Right lobe of liver (tissue), 6 donors: ENCODE data around the gene RAB11FIP3. TPM values are rescaled to one million over a fixed set of nuclear protein-coding genes. Genes with fewer than 3 reads are reported as not detected.
A peak's percentile ranks its signal among the peaks of the same experiment; 100 is the strongest.

Experiments
- ATAC-seq, 4 donors: fragments of 200-7000 bp; cut with Tn5 transposase; one replicate each; pipeline ENCODE4 v1.9.1; 2020; ENCODE audit warnings: mild to moderate bottlenecking in 4 of 4, moderate library complexity in 4 of 4
- DNase-seq, 3 donors: peaks; one replicate each; pipeline ENCODE4 v3.0.0-alpha.2; 2020
- H3K27ac ChIP-seq, 3 donors: fragments of 200-600 bp; one replicate each; pipeline ENCODE4 v1.8.0; 2022
- H3K27me3 ChIP-seq, 2 donors: fragments of 200-600 bp; one replicate each; pipeline ENCODE4 v1.8.0; 2022
- H3K36me3 ChIP-seq, 4 donors: fragments of 200-600 bp; sonication (generic) in 1 of 4; one replicate each; pipeline versions ENCODE4 v1.5.1 to v1.8.0; 2017 to 2022; ENCODE audit warnings: control low read depth in 1 of 4
- H3K4me1 ChIP-seq, 4 donors: fragments of 200-600 bp; sonication (generic) in 1 of 4; one replicate each; pipeline versions ENCODE4 v1.5.1 to v1.8.0; 2017 to 2022; ENCODE audit warnings: control low read depth in 1 of 4
- H3K4me3 ChIP-seq, 3 donors: fragments of 200-600 bp; one replicate each; pipeline ENCODE4 v1.8.0; 2022
- H3K9me3 ChIP-seq, 4 donors: fragments of 200-600 bp; sonication (generic) in 1 of 4; one replicate each; pipeline versions ENCODE4 v1.5.1 to v1.8.0; 2017 to 2022; ENCODE audit warnings: control low read depth in 1 of 4
- CTCF ChIP-seq, 4 donors: fragments of 200-600 bp in 3 of 4; fragments of 450-650 bp in 1 of 4; IDR thresholded peaks; one replicate each; pipeline versions ENCODE4 v1.5.1 to v1.8.0; 2016 to 2022; ENCODE audit warnings: antibody characterized with exemption in 4 of 4, mild to moderate bottlenecking in 2 of 4
- POLR2A ChIP-seq: fragments of 450-650 bp; IDR thresholded peaks from one replicate; pipeline ENCODE4 v1.6.1; 2017; ENCODE audit warnings: antibody characterized with exemption, mild to moderate bottlenecking
- WGBS: methylation state at CpG from one replicate; pipeline ENCODE4 v1.1.6; 2018; ENCODE audit warnings: low coverage, low lambda C conversion rate; ENCODE audit not compliant: insufficient coverage; ENCODE audit errors: missing lambda C conversion rate; 5-methylcytosine and 5-hydroxymethylcytosine counted together
- intact Hi-C, 2 donors: fragments of 100-400 bp; cut with DNase I; formaldehyde crosslinking; loops; one replicate each; pipeline versions ENCODE4 v1.11.2 to v1.14.1; 2022
- total RNA-seq, 6 experiments: library from RNA; depleted of rRNA in 2 of 6; stranded (reverse); fragments of >200 nt in 2 of 6; fragmentation: NEBNext Ultra II Directional in 3 of 6; extraction: Animal tissue kit (Norgen Biotek cat#: 25700) in 3 of 6; gene quantifications; one replicate each; pipeline versions ENCODE4 v1.1.0 to v1.2.4, GENCODE V29; 2016 to 2023
- donor health status: DM: no; HTN: yes; CAD: no.
- donor health status: DM: no; HTN: no; CAD: no.
- donor health status: DM: no; HTN: no; CAD: no.
- donor health status: DM: no; HTN: yes; CAD: no.
- donor health status: DM: no; HTN: yes; CAD: no.

The RAB11FIP3 gene
- total RNA-seq, 6 experiments from 2014 or later = 19.5 to 38.3 (median 25.5) TPM

DNA sequence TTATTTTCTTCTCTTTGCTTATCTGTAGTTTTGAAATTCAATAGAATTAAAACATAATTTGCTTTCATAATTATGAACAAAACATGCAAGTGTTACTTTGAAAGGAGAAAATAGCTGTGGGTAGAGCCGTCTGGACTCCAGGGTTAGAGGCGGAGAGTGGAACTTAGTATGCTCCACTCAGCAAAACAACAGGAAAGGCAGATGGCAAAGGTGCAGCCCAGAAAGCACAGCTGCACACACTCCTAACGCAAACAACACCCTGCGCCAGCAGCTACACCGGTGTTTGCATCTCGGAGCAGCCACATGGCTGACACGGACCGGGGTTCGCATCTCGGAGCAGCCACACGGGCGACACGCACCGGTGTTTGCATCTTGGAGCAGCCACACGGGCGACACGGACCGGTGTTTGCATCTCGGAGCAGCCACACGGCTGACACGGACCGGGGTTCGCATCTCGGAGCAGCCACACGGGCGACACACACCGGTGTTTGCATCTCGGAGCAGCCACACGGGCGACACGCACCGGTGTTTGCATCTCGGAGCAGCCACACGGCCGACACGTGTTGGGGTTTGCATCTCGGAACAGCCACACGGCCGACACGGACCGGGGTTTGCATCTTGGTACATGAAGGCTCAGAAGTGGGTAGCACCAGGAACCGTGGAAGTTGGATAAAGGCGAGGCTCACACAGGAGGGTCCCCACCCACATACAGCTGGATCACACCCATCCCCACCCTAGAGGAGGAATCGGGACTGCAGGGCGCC lies 89.9 kb downstream of the RAB11FIP3 start:
- no peak for DNase-seq
- H3K36me3 ChIP-seq = peaks cover 3 to 54% (median 4%) of the 10 kb centered on the region in 4 donors
- H3K4me3 ChIP-seq = no peak overlapping the region
- TF ChIP-seq CTCF (IDR thresholded peaks at IDR 0.05) (no peak), POLR2A (no peak)
- H3K27ac ChIP-seq = no peak overlapping the region
- H3K27me3 ChIP-seq = no peaks in the 10 kb centered on the region
- intact Hi-C loops = no loop called here
- H3K4me1 ChIP-seq = no peaks in the 10 kb centered on the region
- peak in 1 of 4 donors; percentile 36 for ATAC-seq
- 89% methylated on average over 28 of the region's 45 CpGs for WGBS
- H3K9me3 ChIP-seq = no peaks in the 10 kb centered on the region

GRCh38 chr16:515939-516226 lies 90.4 kb downstream of the RAB11FIP3 start:
- H3K9me3 ChIP-seq = no peaks in the 10 kb centered on the region
- no peak overlapping the region for H3K27ac ChIP-seq
- H3K27me3 ChIP-seq = no peaks in the 10 kb centered on the region
- intact Hi-C loops = no loop called here
- no CpG with 5 or more reads among the region's 11 CpGs for WGBS
- H3K36me3 ChIP-seq = peaks cover 3 to 56% (median 6%) of the 10 kb centered on the region in 4 donors
- H3K4me1 ChIP-seq = no peaks in the 10 kb centered on the region
- DNase-seq (no peak), ATAC-seq (peak in 1 of 4 donors; percentile 3)
- TF ChIP-seq POLR2A = no peak
- no peak overlapping the region for H3K4me3 ChIP-seq

DNA sequence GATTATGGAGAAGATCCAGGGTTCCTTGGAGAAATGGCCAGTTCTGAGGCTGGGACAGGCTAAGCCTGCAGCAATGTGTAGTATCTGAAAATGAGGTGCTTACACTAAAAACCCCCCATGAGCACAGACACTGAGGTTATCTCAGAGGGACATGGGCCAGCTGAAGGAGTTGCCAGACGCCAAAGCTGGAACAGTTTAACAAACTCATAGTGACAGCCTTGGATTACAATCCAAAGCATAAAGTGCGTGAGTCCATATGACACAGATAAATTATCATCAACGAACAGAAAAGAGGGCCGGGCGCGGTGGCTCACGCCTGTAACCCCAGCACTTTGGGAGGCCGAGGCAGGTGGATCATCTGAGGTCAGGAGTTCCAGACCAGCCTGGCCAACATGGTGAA lies 90.9 kb downstream of the RAB11FIP3 start:
- ATAC-seq (no peak), DNase-seq (no peak)
- TF ChIP-seq CTCF (IDR thresholded peaks at IDR 0.05) = no peak
- TF ChIP-seq POLR2A = no peak
- Histone ChIP-seq H3K4me1 (no peaks in the 10 kb centered on the region), H3K27ac (no peak overlapping the region), H3K36me3 (peaks cover 3 to 58% (median 6%) of the 10 kb centered on the region in 4 donors), H3K27me3 (no peaks in the 10 kb centered on the region), H3K4me3 (no peak overlapping the region), H3K9me3 (no peaks in the 10 kb centered on the region)
- WGBS = 98% methylated on average over 7 of the region's 8 CpGs
- intact Hi-C loops = no loop called here

DNA sequence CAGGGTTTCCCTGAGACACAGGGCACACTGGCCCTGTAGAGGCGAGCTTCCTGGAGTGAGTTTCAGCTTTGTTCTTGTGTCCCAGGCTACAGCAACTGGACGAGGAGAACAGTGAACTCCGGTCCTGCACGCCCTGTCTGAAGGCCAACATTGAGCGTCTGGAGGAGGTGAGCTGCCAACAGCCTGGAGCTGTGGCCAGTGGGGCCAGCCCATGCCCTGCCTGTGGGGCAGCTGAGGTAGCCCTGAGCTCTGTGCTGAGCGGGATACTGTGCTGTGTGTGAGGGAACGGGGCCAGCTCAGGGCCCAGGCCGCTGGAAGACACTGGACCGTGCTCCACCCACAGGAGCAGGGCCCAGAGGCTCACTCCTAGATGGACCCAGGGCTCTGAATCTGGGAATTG lies 93.4 kb downstream of the RAB11FIP3 start:
- no CpG with 5 or more reads among the region's 9 CpGs for whole genome bisulfite sequencing
- intact Hi-C loops = no loop called here

More for the DNA sequence above, 93.4 kb downstream of the RAB11FIP3 start:
- ATAC-seq (peak in 2 of 4 donors; percentile 4 to 8), DNase-seq (no peak)
- H3K4me1 ChIP-seq = no peaks in the 10 kb centered on the region
- no peak for TF ChIP-seq POLR2A
- no peak for TF ChIP-seq CTCF (IDR thresholded peaks at IDR 0.05)
- no peak overlapping the region for H3K4me3 ChIP-seq
- no peaks in the 10 kb centered on the region for H3K27me3 ChIP-seq
- no peaks in the 10 kb centered on the region for H3K9me3 ChIP-seq
- peaks cover 3 to 52% (median 6%) of the 10 kb centered on the region in 4 donors for H3K36me3 ChIP-seq
- H3K27ac ChIP-seq = no peak overlapping the region
